ENCODE measurements around the gene TEC. TPM values are rescaled to one million over a fixed set of nuclear protein-coding genes. Genes with fewer than 3 reads are reported as not detected.

Gene TEC
- total and polyA plus RNA-seq, 9 of the 15 experiments (the other 6 are each of a cell fraction or from before 2014, with no cell fraction given), result 5.3 to 14.7 (median 8.8) TPM

DNA sequence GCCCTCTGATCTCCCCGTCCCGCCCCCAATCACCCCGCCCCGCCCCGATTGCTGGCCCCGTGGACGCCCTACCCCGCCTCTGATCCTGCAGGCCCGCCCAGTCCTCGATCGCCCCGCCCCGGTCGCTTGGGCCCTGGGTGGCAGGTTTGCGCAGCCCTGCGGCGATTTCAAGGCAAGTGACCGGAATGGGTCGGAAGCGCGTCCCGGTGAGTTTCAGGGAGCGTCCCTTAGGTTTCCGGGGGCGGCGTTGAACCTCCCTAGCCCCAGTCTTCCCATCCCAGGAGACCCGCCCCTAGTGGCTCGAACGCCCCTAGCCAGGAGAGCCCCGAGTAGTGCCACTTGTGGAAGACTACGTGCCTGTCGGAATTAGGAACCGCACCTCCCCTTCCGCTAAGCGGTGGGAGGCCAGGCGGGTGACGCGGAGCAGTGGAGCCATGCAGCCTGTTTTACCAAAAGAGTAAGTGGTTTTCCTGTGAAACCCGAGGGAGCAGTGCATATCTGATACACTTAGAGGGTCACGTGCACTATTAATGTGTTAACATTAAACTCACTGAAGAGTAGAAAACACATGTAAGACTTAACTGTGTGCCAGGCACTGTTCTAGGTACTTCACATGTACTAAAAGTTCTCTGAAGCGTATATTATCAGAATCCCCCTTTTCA, 354 bp upstream of the TEC start:
- no peaks in the 10 kb centered on the region for H3K27me3 ChIP-seq (ENCODE audit: control insufficient read depth in 2 of 2, insufficient read depth in 2 of 2, low read length in 2 of 2)
- peak overlapping the region; percentile 99 for H2AFZ ChIP-seq (ENCODE audit: low read depth, low read length)
- WGBS (ENCODE audit: insufficient coverage, low coverage, missing lambda C conversion rate), result 3% methylated on average over 18 of the region's 41 CpGs
- H3K4me3 ChIP-seq, result peak overlapping the region; percentile 89
- no peaks in the 10 kb centered on the region for H3K9me1 ChIP-seq (ENCODE audit: control insufficient read depth, insufficient read depth, low read length)
- CTCF ChIA-PET (ENCODE audit: low intra/inter-chr PET ratio), result no interaction called here
- peak overlapping the region; percentile 92 for H3K27ac ChIP-seq (ENCODE audit: extremely low read depth, low read depth, low read length)
- BruUV-seq (replicated peaks), result TSS peak; percentile 72
- in situ Hi-C loops (cut with MboI), result loop anchor here (10.0 kb wide), 1 partner anchor 125 kb away; no protein-coding TSS in a partner anchor
- H3K9me3 ChIP-seq (replicated peaks; ENCODE audit: control insufficient read depth, insufficient read depth, low read depth, low read length), result no peaks in the 10 kb centered on the region
- DNase-seq (ENCODE audit: extremely low read depth in 1 of 4, low spot score in 3 of 4) (peak; percentile 96 to 98 (median 98)), ATAC-seq (peak; percentile 93), FAIRE-seq (peak; percentile 58)
- H3K4me1 ChIP-seq (replicated peaks in 1 of 2; ENCODE audit: control insufficient read depth in 2 of 2, insufficient read depth in 2 of 2, low read length in 2 of 2), result peaks cover 17 to 41% of the 10 kb centered on the region in 2 experiments
- H3K4me2 ChIP-seq (ENCODE audit: insufficient read depth, low read length), result peak overlapping the region; percentile 96
- intact Hi-C loops (cut with micrococcal nuclease), result loop anchor here (2.0 kb wide), 2 partner anchors 27 to 57 kb away; no protein-coding TSS in a partner anchor
- H4K20me1 ChIP-seq (replicated peaks; ENCODE audit: control insufficient read depth, insufficient read depth, low read length), result no peaks in the 10 kb centered on the region
- peaks cover 12% of the 10 kb centered on the region; the same call in 2 of the 3 replicates for H3K36me3 ChIP-seq (ENCODE audit: control insufficient read depth, insufficient read depth, low read length)
- H3K79me2 ChIP-seq (ENCODE audit: control insufficient read depth, insufficient read depth, low read length), result peaks cover 54% of the 10 kb centered on the region
- H3K9ac ChIP-seq (ENCODE audit: insufficient read depth in 1 of 2, low read depth in 2 of 2, low read length in 2 of 2), result peak overlapping the region; percentile 82 to 95
- POLR2A ChIA-PET, result no interaction called here
- TF ChIP-seq HMGN3 (IDR thresholded peaks at IDR 0.05; ENCODE audit: borderline replicate concordance, extremely low read depth, insufficient read length, low read depth, low read length) (peak; percentile 4), ASH1L (IDR thresholded peaks at IDR 0.05; ENCODE audit: borderline replicate concordance, low read depth, partially characterized antibody) (no peak), RCOR1 (IDR thresholded peaks at IDR 0.05; ENCODE audit: borderline replicate concordance in 1 of 2, low read depth in 2 of 2, low read length in 2 of 2) (0 out of 4 replicates have a peak, but pooled peaks of 1 of the 2 experiments have one; percentile 34), HNRNPUL1 (IDR thresholded peaks at IDR 0.05; ENCODE audit: low read length) (no peak), SNIP1 (IDR thresholded peaks at IDR 0.05; ENCODE audit: low read depth) (no peak), RBFOX2 (IDR thresholded peaks at IDR 0.05; ENCODE audit: low read depth, low read length) (peak; percentile 89), ZBTB17 (CRISPR knock-in tag; IDR thresholded peaks at IDR 0.05) (no peak), NUFIP1 (IDR thresholded peaks at IDR 0.05; ENCODE audit: partially characterized antibody) (no peak), TAF7 (tag; IDR thresholded peaks at IDR 0.05) (peak; percentile 41; the same call in 1 of the 2 replicates), BCOR (IDR thresholded peaks at IDR 0.05) (peak; percentile 67; the same call in 1 of the 2 replicates), FOXK1 (CRISPR knock-in tag; IDR thresholded peaks at IDR 0.05; ENCODE audit: borderline replicate concordance) (0 out of 2 replicates have a peak, but pooled peaks have one; percentile 59), HES1 (IDR thresholded peaks at IDR 0.05; ENCODE audit: low read depth) (no peak), NRF1 (conservative IDR thresholded peaks at IDR 0.05 in 1 of 2, IDR thresholded peaks at IDR 0.05 in 1 of 2) (peak; percentile 78 to 79), PTBP1 (IDR thresholded peaks at IDR 0.05; ENCODE audit: low read depth, low read length) (no peak), CHCHD3 (CRISPR knock-in tag; IDR thresholded peaks at IDR 0.05) (no peak)
- TF ChIP-seq, protein P1, sequence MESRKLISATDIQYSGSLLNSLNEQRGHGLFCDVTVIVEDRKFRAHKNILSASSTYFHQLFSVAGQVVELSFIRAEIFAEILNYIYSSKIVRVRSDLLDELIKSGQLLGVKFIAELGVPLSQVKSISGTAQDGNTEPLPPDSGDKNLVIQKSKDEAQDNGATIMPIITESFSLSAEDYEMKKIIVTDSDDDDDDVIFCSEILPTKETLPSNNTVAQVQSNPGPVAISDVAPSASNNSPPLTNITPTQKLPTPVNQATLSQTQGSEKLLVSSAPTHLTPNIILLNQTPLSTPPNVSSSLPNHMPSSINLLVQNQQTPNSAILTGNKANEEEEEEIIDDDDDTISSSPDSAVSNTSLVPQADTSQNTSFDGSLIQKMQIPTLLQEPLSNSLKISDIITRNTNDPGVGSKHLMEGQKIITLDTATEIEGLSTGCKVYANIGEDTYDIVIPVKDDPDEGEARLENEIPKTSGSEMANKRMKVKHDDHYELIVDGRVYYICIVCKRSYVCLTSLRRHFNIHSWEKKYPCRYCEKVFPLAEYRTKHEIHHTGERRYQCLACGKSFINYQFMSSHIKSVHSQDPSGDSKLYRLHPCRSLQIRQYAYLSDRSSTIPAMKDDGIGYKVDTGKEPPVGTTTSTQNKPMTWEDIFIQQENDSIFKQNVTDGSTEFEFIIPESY (CRISPR knock-in tag; IDR thresholded peaks at IDR 0.05), result peak; percentile 35; the same call in 1 of the 2 replicates
- TF ChIP-seq, protein P2, sequence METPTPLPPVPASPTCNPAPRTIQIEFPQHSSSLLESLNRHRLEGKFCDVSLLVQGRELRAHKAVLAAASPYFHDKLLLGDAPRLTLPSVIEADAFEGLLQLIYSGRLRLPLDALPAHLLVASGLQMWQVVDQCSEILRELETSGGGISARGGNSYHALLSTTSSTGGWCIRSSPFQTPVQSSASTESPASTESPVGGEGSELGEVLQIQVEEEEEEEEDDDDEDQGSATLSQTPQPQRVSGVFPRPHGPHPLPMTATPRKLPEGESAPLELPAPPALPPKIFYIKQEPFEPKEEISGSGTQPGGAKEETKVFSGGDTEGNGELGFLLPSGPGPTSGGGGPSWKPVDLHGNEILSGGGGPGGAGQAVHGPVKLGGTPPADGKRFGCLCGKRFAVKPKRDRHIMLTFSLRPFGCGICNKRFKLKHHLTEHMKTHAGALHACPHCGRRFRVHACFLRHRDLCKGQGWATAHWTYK (CRISPR knock-in tag; IDR thresholded peaks at IDR 0.05), result peak; percentile 11; the same call in 1 of the 2 replicates

All from K562 (cell line).